HepG2 (cell line): ENCODE results near the gene TRABD. TPM values are rescaled to one million over a fixed set of nuclear protein-coding genes. Genes with fewer than 3 reads are reported as not detected.
A peak's percentile ranks its signal among the peaks of the same experiment; 100 is the strongest.

Experiments
- ATAC-seq: fragments of 200-7000 bp; cut with Tn5 transposase; 3 replicates; pipeline ENCODE4 v1.9.1; 2020; ENCODE audit warnings: mild to moderate bottlenecking, moderate library complexity
- BruUV-seq: library from RNA; stranded (reverse); fragments of 400-500 nt; replicated peaks from 2 replicates; lab custom pipeline; 2021; lab: Mats Ljungman, UMichigan
- CTCF ChIA-PET: fragments of 300-600 bp; formaldehyde crosslinking; extraction: SDS; loops from one replicate; lab custom pipeline; 2021; ENCODE audit warnings: low total read pairs, inconsistent platforms, low intra/inter-chr PET ratio; lab: Yijun Ruan, JAX
- POLR2A ChIA-PET: fragments of 350-600 bp; sonication (Branson Sonifier 250); formaldehyde crosslinking; loops from one replicate; lab custom pipeline; 2020; ENCODE audit warnings: antibody characterized with exemption, inconsistent platforms; lab: Yijun Ruan, JAX
- DNase-seq: peaks from one replicate; pipeline ENCODE4 v3.0.0-alpha.2; 2015; ENCODE audit warnings: low spot score
- FAIRE-seq: peaks from 3 replicates; lab custom pipeline; 2011; peaks lifted over from hg19 to GRCh38; lab: Jason Lieb, UNC
- H2AFZ ChIP-seq: one replicate; pipeline ENCODE4 v1.6.1; 2011; ENCODE audit warnings: low read length, inconsistent platforms
- H3K27ac ChIP-seq: fragments of 300-600 bp; 3 replicates; pipeline ENCODE4 v1.8.0; 2011; ENCODE audit warnings: mixed run types, mild to moderate bottlenecking, mixed read lengths, low read length, inconsistent platforms; ENCODE audit not compliant: insufficient read depth; ENCODE audit errors: extremely low read length
- H3K27me3 ChIP-seq, 2 experiments: fragments of 200-600 bp in 1 of 2; 2 replicates in 1 of 2; 3 replicates in 1 of 2; pipeline versions ENCODE4 v1.6.0 to v1.8.0; 2011; ENCODE audit warnings: low read length in 2 of 2, mild to moderate bottlenecking in 2 of 2, moderate library complexity in 2 of 2, inconsistent platforms in 1 of 2; ENCODE audit not compliant: insufficient read depth in 2 of 2, control insufficient read depth in 1 of 2
- H3K36me3 ChIP-seq, 2 experiments: fragments of 200-600 bp in 1 of 2; replicated peaks in 1 of 2; 2 replicates in 1 of 2; 3 replicates in 1 of 2; pipeline versions ENCODE4 v1.5.1 to v1.8.0; 2011; ENCODE audit warnings: low read length in 2 of 2, inconsistent platforms in 1 of 2; ENCODE audit not compliant: insufficient read depth in 2 of 2, control insufficient read depth in 1 of 2
- H3K4me1 ChIP-seq: 2 replicates; pipeline ENCODE4 v1.5.1; 2012; ENCODE audit warnings: low read length, inconsistent platforms; ENCODE audit not compliant: insufficient read depth
- H3K4me2 ChIP-seq: 2 replicates; pipeline ENCODE4 v1.6.0; 2011; ENCODE audit warnings: low read depth, low read length, inconsistent platforms
- H3K4me3 ChIP-seq, 3 experiments: fragments of 200-600 bp in 1 of 3; sonication (generic), shearing (Covaris generic) in 1 of 3; replicated peaks in 1 of 3; 2 replicates each; pipeline ENCODE4 v1.5.1; 2011 to 2016; ENCODE audit warnings: low read length in 3 of 3, inconsistent platforms in 2 of 3, low read depth in 2 of 3, mild to moderate bottlenecking in 2 of 3, control low read depth in 1 of 3, mixed read lengths in 1 of 3; ENCODE audit not compliant: insufficient read depth in 1 of 3
- H3K79me2 ChIP-seq: one replicate; pipeline ENCODE4 v1.6.1; 2011; ENCODE audit warnings: low read length, inconsistent platforms; ENCODE audit not compliant: insufficient read depth
- H3K9ac ChIP-seq: 2 replicates; pipeline ENCODE4 v1.6.0; 2011; ENCODE audit warnings: mild to moderate bottlenecking, low read depth, low read length, inconsistent platforms; ENCODE audit not compliant: insufficient read depth
- H3K9me3 ChIP-seq: 2 replicates; pipeline ENCODE4 v1.5.1; 2012; ENCODE audit warnings: mild to moderate bottlenecking, low read length
- H4K20me1 ChIP-seq: 2 replicates; pipeline ENCODE4 v1.6.0; 2011; ENCODE audit warnings: inconsistent platforms, mild to moderate bottlenecking, low read length, moderate library complexity; ENCODE audit not compliant: insufficient read depth
- BHLHE40 ChIP-seq: IDR thresholded peaks from 2 replicates; pipeline ENCODE4 v1.6.1; 2011; ENCODE audit warnings: low read length, improper control_type of control experiment
- FOSL2 ChIP-seq: sonication (generic); formaldehyde crosslinking; IDR thresholded peaks from 2 replicates; pipeline ENCODE4 v1.4.0; 2020; ENCODE audit warnings: missing genetic modification reagents
- FOXA3 ChIP-seq: IDR thresholded peaks from 2 replicates; pipeline ENCODE4 v1.6.1; 2016; ENCODE audit warnings: missing genetic modification reagents, missing compliant biosample characterization
- FOXK1 ChIP-seq: sonication (generic); formaldehyde crosslinking; IDR thresholded peaks from 2 replicates; pipeline ENCODE4 v1.4.0; 2020; ENCODE audit warnings: low read depth, missing genetic modification reagents, borderline replicate concordance
- FOXP1 ChIP-seq, 2 experiments: fragments of 450-650 bp in 1 of 2; IDR thresholded peaks; 2 replicates each; pipeline ENCODE4 v1.6.1; 2017 to 2018; ENCODE audit warnings: antibody characterized with exemption in 1 of 2
- GPN1 ChIP-seq: sonication (generic); formaldehyde crosslinking; IDR thresholded peaks from 2 replicates; pipeline ENCODE4 v1.5.1; 2020; ENCODE audit warnings: missing genetic modification reagents, borderline replicate concordance
- NCOR1 ChIP-seq: fragments of 200-600 bp; sonication (generic); IDR thresholded peaks from 2 replicates; pipeline ENCODE4 v1.7.0; 2017; ENCODE audit warnings: antibody characterized with exemption, low read length, borderline replicate concordance
- NFE2 ChIP-seq: sonication (generic); formaldehyde crosslinking; IDR thresholded peaks from 2 replicates; pipeline ENCODE4 v1.4.0; 2020; ENCODE audit warnings: missing genetic modification reagents
- NFE2L2 ChIP-seq: fragments of 150-350 bp; IDR thresholded peaks from 2 replicates; pipeline ENCODE4 v1.6.1; 2014; ENCODE audit warnings: low read length
- NFRKB ChIP-seq: fragments of 450-650 bp; IDR thresholded peaks from 2 replicates; pipeline ENCODE4 v1.6.1; 2017
- SAP130 ChIP-seq: IDR thresholded peaks from 2 replicates; pipeline ENCODE4 v1.6.1; 2016; ENCODE audit warnings: low read depth
- SCMH1 ChIP-seq: sonication (generic); formaldehyde crosslinking; IDR thresholded peaks from 2 replicates; pipeline ENCODE4 v1.9.0; 2021; ENCODE audit warnings: missing genetic modification reagents, mild to moderate bottlenecking, borderline replicate concordance
- SOX13 ChIP-seq, 3 experiments: fragments of 450-650 bp in 1 of 3; sonication (generic) in 1 of 3; formaldehyde crosslinking in 1 of 3; IDR thresholded peaks in 2 of 3; conservative IDR thresholded peaks in 1 of 3; 2 replicates each; pipeline versions ENCODE4 v1.5.0 to v1.6.1; 2016 to 2020; ENCODE audit warnings: antibody characterized with exemption in 1 of 3, mild to moderate bottlenecking in 1 of 3, missing compliant biosample characterization in 1 of 3, missing genetic modification reagents in 1 of 3, moderate library complexity in 1 of 3
- ZKSCAN1 ChIP-seq: fragments of 150-350 bp; IDR thresholded peaks from 2 replicates; pipeline ENCODE4 v1.6.1; 2014; ENCODE audit warnings: low read length
- WGBS: methylation state at CpG from one replicate; pipeline ENCODE4 v1.1.6; 2017; ENCODE audit warnings: low lambda C conversion rate; 5-methylcytosine and 5-hydroxymethylcytosine counted together
- in situ Hi-C: cut with HindIII; loops from 2 replicates; pipeline ENCODE4 v1.10.0; 2017; ENCODE audit warnings: low pct_unique_long_range_greater_than_20kb; ENCODE audit not compliant: extremely low pct_ligation_motif_present
- intact Hi-C: fragments of 100-400 bp; cut with micrococcal nuclease; formaldehyde crosslinking; loops from one replicate; pipeline ENCODE4 v1.10.0; 2022; ENCODE audit not compliant: unreplicated experiment
- polyA plus RNA-seq, 8 experiments: library from polyadenylated mRNA; depleted of rRNA in 3 of 8; stranded (reverse) in 7 of 8; unstranded in 1 of 8; fragments of >200 nt; fragmentation: Illumina TruSeq in 4 of 8; extraction: Trizol in 4 of 8; gene quantifications; 2 replicates each; pipeline versions ENCODE4 v1.2.1 to v1.2.3, GENCODE V29; 2011 to 2016; ENCODE audit warnings: low read depth in 4 of 8, missing spikeins in 1 of 8, mixed read lengths in 1 of 8; ENCODE audit not compliant: insufficient read depth in 1 of 8
- total RNA-seq, 5 experiments: library from RNA; depleted of rRNA; stranded (reverse); fragments of >200 nt; fragmentation: Illumina TruSeq; extraction: Trizol; gene quantifications; 2 replicates each; pipeline ENCODE4 v1.2.3, GENCODE V29; 2016; ENCODE audit warnings: low read depth in 1 of 5
- TF ChIP-seq, protein P1 (sequence below): sonication (generic); formaldehyde crosslinking; conservative IDR thresholded peaks from 2 replicates; pipeline ENCODE4 v1.4.0; 2020; ENCODE audit warnings: mild to moderate bottlenecking, missing genetic modification reagents, moderate library complexity
- TF ChIP-seq, protein P2 (sequence below): IDR thresholded peaks from 2 replicates; pipeline ENCODE4 v1.6.1; 2012; ENCODE audit warnings: inconsistent platforms

TRABD gene
- total and polyA plus RNA-seq, 2 of the 13 experiments (the other 11 are each of a cell fraction or from before 2014, with no cell fraction given): 21.5 to 28.9 TPM

DNA sequence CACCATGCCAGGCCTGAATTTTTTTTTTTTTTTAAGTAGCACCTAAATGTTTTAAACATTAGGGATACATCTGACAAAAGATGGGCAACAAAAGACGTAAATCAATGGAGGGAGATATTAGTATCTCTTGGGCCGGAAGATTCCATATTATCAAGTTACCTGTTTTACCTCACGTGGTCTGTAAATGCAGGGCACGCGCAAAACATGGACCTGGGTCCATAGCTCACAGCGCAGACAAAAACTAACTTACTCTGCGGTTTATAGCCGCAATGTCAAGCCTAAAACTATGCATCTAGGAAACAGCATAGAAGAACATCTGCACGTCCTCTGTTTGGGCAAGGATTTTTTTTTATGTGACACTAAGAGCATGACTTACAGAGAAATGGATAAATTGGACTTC, 46.7 kb upstream of the TRABD start (continued):
- TF ChIP-seq, protein P1, sequence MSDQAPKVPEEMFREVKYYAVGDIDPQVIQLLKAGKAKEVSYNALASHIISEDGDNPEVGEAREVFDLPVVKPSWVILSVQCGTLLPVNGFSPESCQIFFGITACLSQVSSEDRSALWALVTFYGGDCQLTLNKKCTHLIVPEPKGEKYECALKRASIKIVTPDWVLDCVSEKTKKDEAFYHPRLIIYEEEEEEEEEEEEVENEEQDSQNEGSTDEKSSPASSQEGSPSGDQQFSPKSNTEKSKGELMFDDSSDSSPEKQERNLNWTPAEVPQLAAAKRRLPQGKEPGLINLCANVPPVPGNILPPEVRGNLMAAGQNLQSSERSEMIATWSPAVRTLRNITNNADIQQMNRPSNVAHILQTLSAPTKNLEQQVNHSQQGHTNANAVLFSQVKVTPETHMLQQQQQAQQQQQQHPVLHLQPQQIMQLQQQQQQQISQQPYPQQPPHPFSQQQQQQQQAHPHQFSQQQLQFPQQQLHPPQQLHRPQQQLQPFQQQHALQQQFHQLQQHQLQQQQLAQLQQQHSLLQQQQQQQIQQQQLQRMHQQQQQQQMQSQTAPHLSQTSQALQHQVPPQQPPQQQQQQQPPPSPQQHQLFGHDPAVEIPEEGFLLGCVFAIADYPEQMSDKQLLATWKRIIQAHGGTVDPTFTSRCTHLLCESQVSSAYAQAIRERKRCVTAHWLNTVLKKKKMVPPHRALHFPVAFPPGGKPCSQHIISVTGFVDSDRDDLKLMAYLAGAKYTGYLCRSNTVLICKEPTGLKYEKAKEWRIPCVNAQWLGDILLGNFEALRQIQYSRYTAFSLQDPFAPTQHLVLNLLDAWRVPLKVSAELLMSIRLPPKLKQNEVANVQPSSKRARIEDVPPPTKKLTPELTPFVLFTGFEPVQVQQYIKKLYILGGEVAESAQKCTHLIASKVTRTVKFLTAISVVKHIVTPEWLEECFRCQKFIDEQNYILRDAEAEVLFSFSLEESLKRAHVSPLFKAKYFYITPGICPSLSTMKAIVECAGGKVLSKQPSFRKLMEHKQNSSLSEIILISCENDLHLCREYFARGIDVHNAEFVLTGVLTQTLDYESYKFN (CRISPR knock-in tag): peak; percentile 31; the same call in 1 of the 2 replicates

DNA sequence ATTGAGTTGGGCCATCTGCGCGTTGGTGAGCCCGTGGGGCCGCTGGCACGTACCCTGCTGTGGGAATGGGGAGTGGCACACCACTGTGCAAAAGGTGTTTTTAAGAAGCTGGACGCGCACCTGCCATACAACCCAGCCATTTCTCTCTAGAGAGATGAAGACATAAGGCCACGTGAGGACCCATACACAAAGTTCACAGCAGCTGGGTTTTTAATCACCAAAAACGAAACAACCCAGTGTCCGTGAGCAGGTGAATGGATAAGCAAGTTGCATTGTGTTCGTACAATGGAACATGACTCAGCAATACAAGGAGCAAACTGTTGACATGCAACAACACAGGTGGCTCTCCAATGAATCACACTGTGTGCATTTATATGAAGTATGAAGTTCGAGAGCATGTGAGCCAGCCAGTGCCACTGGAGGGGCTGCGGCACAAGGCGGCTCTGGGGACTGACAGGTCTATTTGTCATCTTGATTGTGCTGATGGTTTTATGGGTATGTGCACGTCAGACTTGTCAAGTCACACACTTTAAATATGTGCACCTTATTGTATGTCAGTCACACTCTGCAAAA, 45.8 kb upstream of the TRABD start:
- Histone ChIP-seq H3K9ac (no peak overlapping the region), H3K4me3 (peak overlapping the region in 2 of 3 experiments; percentile 5 to 10; a peak in 1 of 6 replicates), H3K79me2 (no peaks in the 10 kb centered on the region), H3K36me3 (no peaks in the 10 kb centered on the region), H2AFZ (no peak overlapping the region), H3K4me2 (peak overlapping the region; percentile 62), H4K20me1 (no peaks in the 10 kb centered on the region), H3K27me3 (peaks cover 2 to 24% of the 10 kb centered on the region in 2 experiments), H3K4me1 (peaks cover 73% of the 10 kb centered on the region), H3K27ac (peak overlapping the region; percentile 17), H3K9me3 (no peaks in the 10 kb centered on the region)
- FAIRE-seq (no peak), DNase-seq (peak; percentile 68), ATAC-seq (peak; percentile 25; the same call in 2 of the 3 replicates)
- ChIA-PET POLR2A (no interaction called here), CTCF (no interaction called here)
- WGBS: 47% methylated on average over 15 of the region's 15 CpGs
- in situ Hi-C loops: no loop called here
- intact Hi-C loops: no loop called here
- BruUV-seq: no TSS peak
- TF ChIP-seq NCOR1 (no peak), SOX13 (IDR thresholded peaks at IDR 0.05) (peak; percentile 48; the same call in 1 of the 2 replicates), SOX13 (CRISPR knock-in tag; conservative IDR thresholded peaks at IDR 0.05 in 1 of 2, IDR thresholded peaks at IDR 0.05 in 1 of 2) (peak in 1 of 2 experiments; percentile 69; a peak in 1 of 4 replicates), GPN1 (no peak), BHLHE40 (0 out of 2 replicates have a peak, but pooled peaks have one; percentile 18), FOXA3 (CRISPR knock-in tag) (peak; percentile 51; the same call in 1 of the 2 replicates), SCMH1 (CRISPR knock-in tag) (no peak), ZKSCAN1 (peak; percentile 27; the same call in 1 of the 2 replicates), FOSL2 (CRISPR knock-in tag) (peak; percentile 79), NFE2 (peak; percentile 77; the same call in 1 of the 2 replicates), NFRKB (no peak), FOXK1 (CRISPR knock-in tag) (peak; percentile 34; the same call in 1 of the 2 replicates), SAP130 (CRISPR knock-in tag) (peak; percentile 66), FOXP1 (IDR thresholded peaks at IDR 0.05) (no peak), FOXP1 (CRISPR knock-in tag; IDR thresholded peaks at IDR 0.05) (0 out of 2 replicates have a peak, but pooled peaks have one; percentile 36), NFE2L2 (peak; percentile 99)
- TF ChIP-seq, protein P2, sequence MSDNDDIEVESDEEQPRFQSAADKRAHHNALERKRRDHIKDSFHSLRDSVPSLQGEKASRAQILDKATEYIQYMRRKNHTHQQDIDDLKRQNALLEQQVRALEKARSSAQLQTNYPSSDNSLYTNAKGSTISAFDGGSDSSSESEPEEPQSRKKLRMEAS: peak; percentile 12; the same call in 1 of the 2 replicates
